B cell (primary cell): ENCODE data around the gene GNLY. TPM values are rescaled to one million over a fixed set of nuclear protein-coding genes. Genes with fewer than 3 reads are reported as not detected.

Experiments
- ATAC-seq: fragments of 200-7000 bp; cut with Tn5 transposase; one replicate; pipeline ENCODE4 v1.10.0; 2021; ENCODE audit warnings: low read depth, mild to moderate bottlenecking, moderate number of reproducible peaks, moderate library complexity
- CTCF ChIA-PET: fragments of 350-600 bp; sonication (Branson Sonifier 250); formaldehyde crosslinking; loops from one replicate; lab custom pipeline; 2021; ENCODE audit warnings: antibody characterized with exemption, inconsistent platforms; lab: Charles Lee
- POLR2A ChIA-PET: fragments of 350-600 bp; sonication (Branson Sonifier 250); formaldehyde crosslinking; loops from one replicate; lab custom pipeline; 2021; ENCODE audit warnings: antibody characterized with exemption; lab: Charles Lee
- DNase-seq: peaks from one replicate; pipeline ENCODE4 v3.0.0; 2013
- H2AFZ ChIP-seq: 2 replicates; pipeline ENCODE4 v1.6.1; 2012; ENCODE audit warnings: mild to moderate bottlenecking, low read depth, low read length; ENCODE audit not compliant: insufficient read depth, poor library complexity, severe bottlenecking
- H3K27ac ChIP-seq, 2 donors: 1 replicate in 1 of 2; 2 replicates in 1 of 2; pipeline ENCODE4 v1.5.1; 2012 to 2013; ENCODE audit warnings: low read length in 2 of 2, mild to moderate bottlenecking in 2 of 2, moderate library complexity in 1 of 2
- H3K27me3 ChIP-seq, 4 experiments: fragments of 200-600 bp in 1 of 4; sonication (generic) in 1 of 4; replicated peaks in 1 of 4; 1 replicate in 2 of 4; 2 replicates in 2 of 4; pipeline versions ENCODE4 v1.6.1 to v1.7.0; 2013 to 2016; ENCODE audit warnings: low read length in 3 of 4, mild to moderate bottlenecking in 2 of 4, mixed read lengths in 1 of 4, moderate library complexity in 1 of 4; ENCODE audit not compliant: insufficient read depth in 4 of 4, control insufficient read depth in 3 of 4; ENCODE audit errors: control extremely low read depth in 1 of 4
- H3K36me3 ChIP-seq, 2 experiments: replicated peaks in 1 of 2; 1 replicate in 1 of 2; 2 replicates in 1 of 2; pipeline versions ENCODE4 v1.6.1 to v1.7.1; 2013; ENCODE audit warnings: low read length in 1 of 2; ENCODE audit not compliant: insufficient read depth in 2 of 2, control insufficient read depth in 1 of 2; ENCODE audit errors: control extremely low read depth in 1 of 2, extremely low read depth in 1 of 2
- H3K4me1 ChIP-seq, 2 donors: fragments of 200-600 bp in 1 of 2; sonication (generic) in 1 of 2; 1 replicate in 1 of 2; 2 replicates in 1 of 2; pipeline versions ENCODE4 v1.5.1 to v1.6.1; 2013 to 2017; ENCODE audit warnings: low read length in 2 of 2; ENCODE audit not compliant: control insufficient read depth in 2 of 2, insufficient read depth in 2 of 2
- H3K4me2 ChIP-seq: replicated peaks from 2 replicates; pipeline ENCODE3; 2012; ENCODE audit warnings: mild to moderate bottlenecking, low read depth, low read length; ENCODE audit not compliant: poor library complexity, severe bottlenecking
- H3K4me3 ChIP-seq, 5 experiments: fragments of 200-600 bp in 1 of 5; sonication (generic) in 1 of 5; 1 replicate in 3 of 5; 2 replicates in 2 of 5; pipeline versions ENCODE4 v1.5.1 to v1.7.0; 2011 to 2016; ENCODE audit warnings: low read length in 4 of 5, mild to moderate bottlenecking in 4 of 5, low read depth in 2 of 5, control low read depth in 1 of 5, moderate library complexity in 1 of 5; ENCODE audit not compliant: insufficient read depth in 1 of 5; ENCODE audit errors: control extremely low read depth in 1 of 5, extremely low read depth in 1 of 5
- H3K79me2 ChIP-seq: fragments of 200-600 bp; sonication (generic); one replicate; pipeline ENCODE4 v1.6.0; 2016; ENCODE audit warnings: low read length; ENCODE audit not compliant: control insufficient read depth, insufficient read depth
- H3K9ac ChIP-seq: fragments of 200-600 bp; sonication (generic); 2 replicates; pipeline ENCODE4 v1.6.1; 2017; ENCODE audit warnings: mild to moderate bottlenecking, low read length, moderate library complexity
- H3K9me3 ChIP-seq, 3 donors: one replicate each; pipeline versions ENCODE4 v1.6.1 to v1.7.1; 2013; ENCODE audit warnings: low read length in 2 of 3; ENCODE audit not compliant: control insufficient read depth in 2 of 3, insufficient read depth in 1 of 3; ENCODE audit errors: control extremely low read depth in 1 of 3
- H4K20me1 ChIP-seq: 2 replicates; pipeline ENCODE4 v1.6.0; 2012; ENCODE audit warnings: mild to moderate bottlenecking, low read length; ENCODE audit not compliant: insufficient read depth, control insufficient read depth, poor library complexity, severe bottlenecking
- H3K27ac Mint-ChIP-seq: one replicate; pipeline ENCODE4 v1.8.0; 2021; ENCODE audit warnings: mixed read lengths
- H3K27me3 Mint-ChIP-seq: one replicate; pipeline ENCODE4 v1.8.0; 2021; ENCODE audit warnings: mixed read lengths
- H3K4me1 Mint-ChIP-seq: one replicate; pipeline ENCODE4 v1.8.0; 2021; ENCODE audit warnings: mixed read lengths
- H3K4me3 Mint-ChIP-seq: one replicate; pipeline ENCODE4 v1.8.0; 2021; ENCODE audit warnings: mixed read lengths
- H3K9me3 Mint-ChIP-seq: one replicate; pipeline ENCODE4 v1.8.0; 2022; ENCODE audit warnings: mixed read lengths; ENCODE audit not compliant: insufficient read depth
- CTCF ChIP-seq: fragments of 200-600 bp; IDR thresholded peaks from one replicate; pipeline ENCODE4 v1.8.0; 2022; ENCODE audit warnings: antibody characterized with exemption, mild to moderate bottlenecking
- EZH2 ChIP-seq: IDR thresholded peaks from 2 replicates; pipeline ENCODE4 v1.6.1; 2012; ENCODE audit warnings: borderline replicate concordance, low read depth, mild to moderate bottlenecking, moderate library complexity, low read length; ENCODE audit not compliant: insufficient read depth, poor library complexity, severe bottlenecking
- WGBS: methylation state at CpG from one replicate; pipeline ENCODE4 v1.1.5; 2013; ENCODE audit warnings: missing lambda C conversion rate; ENCODE audit not compliant: insufficient coverage; 5-methylcytosine and 5-hydroxymethylcytosine counted together
- intact Hi-C: fragments of 100-400 bp; cut with micrococcal nuclease; formaldehyde crosslinking; loops from one replicate; pipeline ENCODE4 v1.10.0; 2022
- polyA plus RNA-seq: library from polyadenylated mRNA; depleted of rRNA; stranded (reverse); fragments of >200 nt; gene quantifications from 2 replicates; pipeline ENCODE4 v1.2.3, GENCODE V29; 2012
- total RNA-seq, 2 donors: library from RNA; stranded (reverse); fragments of 120-200 nt in 1 of 2; gene quantifications; 1 replicate in 1 of 2; 2 replicates in 1 of 2; pipeline versions ENCODE4 v1.2.3 to v1.2.4, GENCODE V29; 2013 to 2022

Gene GNLY
- total and polyA plus RNA-seq, 2 donors (not counting 1 experiment from before 2014, with no cell fraction given), result 3.9 to 4.2 TPM

- DNase-seq (no peak), ATAC-seq (no peak)
- Histone ChIP-seq H3K4me1 (no peaks in the 10 kb centered on the region), H3K9ac (no peak overlapping the region), H2AFZ (no peak overlapping the region), H3K27ac (no peak overlapping the region), H3K79me2 (no peaks in the 10 kb centered on the region), H3K27me3 (peaks cover 0 to 2% (median 0%) of the 10 kb centered on the region in 4 experiments), H3K4me3 (no peak overlapping the region), H3K4me2 (no peak overlapping the region), H3K36me3 (no peaks in the 10 kb centered on the region), H4K20me1 (no peaks in the 10 kb centered on the region), H3K9me3 (no peaks in the 10 kb centered on the region)
- intact Hi-C loops, result no loop called here
- no peak for TF ChIP-seq CTCF
- no peak for TF ChIP-seq EZH2
- peaks cover 5% of the 10 kb centered on the region for H3K27me3 Mint-ChIP-seq
- 65% methylated on average over 5 of the region's 5 CpGs for WGBS
- CTCF ChIA-PET, result interaction anchor here (1.2 to 4.2 kb wide), 2 partner anchors 15 to 55 kb away, joined by 4 to 17 read pairs; no protein-coding TSS in a partner anchor
- POLR2A ChIA-PET, result no interaction called here
- H3K4me3 Mint-ChIP-seq, result no peak overlapping the region
- no peaks in the 10 kb centered on the region for H3K9me3 Mint-ChIP-seq
- H3K27ac Mint-ChIP-seq, result no peak overlapping the region
- H3K4me1 Mint-ChIP-seq, result no peaks in the 10 kb centered on the region
These were observed 2.0 kb upstream of the GNLY start for GRCh38 chr2:85692039-85692645.

- Histone ChIP-seq H3K9ac (no peak overlapping the region), H3K9me3 (no peaks in the 10 kb centered on the region), H3K79me2 (no peaks in the 10 kb centered on the region), H3K4me3 (no peak overlapping the region), H2AFZ (no peak overlapping the region), H3K27me3 (no peaks in the 10 kb centered on the region), H3K27ac (no peak overlapping the region), H3K36me3 (no peaks in the 10 kb centered on the region), H3K4me1 (no peaks in the 10 kb centered on the region), H4K20me1 (no peaks in the 10 kb centered on the region), H3K4me2 (no peak overlapping the region)
- no peak overlapping the region for H3K4me3 Mint-ChIP-seq
- H3K27me3 Mint-ChIP-seq, result peaks cover 5% of the 10 kb centered on the region
- H3K9me3 Mint-ChIP-seq, result no peaks in the 10 kb centered on the region
- TF ChIP-seq EZH2, result no peak
- TF ChIP-seq CTCF, result no peak
- peaks cover 4% of the 10 kb centered on the region for H3K4me1 Mint-ChIP-seq
- WGBS, result 99% methylated on average over 7 of the region's 11 CpGs
- DNase-seq (no peak), ATAC-seq (no peak)
- H3K27ac Mint-ChIP-seq, result no peak overlapping the region
- POLR2A ChIA-PET, result no interaction called here
- intact Hi-C loops, result no loop called here
- CTCF ChIA-PET, result interaction anchor here (4.2 kb wide), 1 partner anchor 12 kb away, joined by 17 read pairs; no protein-coding TSS in a partner anchor
These were observed 963 bp downstream of the GNLY start for GRCh38 chr2:85695121-85695520.
